ENCODE results near the gene ZNF225.
A peak's percentile ranks its signal among the peaks of the same experiment; 100 is the strongest.

- TF ChIP-seq CTCF (IDR thresholded peaks at IDR 0.05 in 4 of 5, conservative IDR thresholded peaks at IDR 0.05 in 1 of 5) (no peak), POLR2A (IDR thresholded peaks at IDR 0.05) (peak in 1 of 2 donors; percentile 42)
These were observed 28.2 kb downstream of the ZNF225 start, which contains the start of gene ZNF234 for GRCh38 chr19:44141191-44142058.

Measured in gastrocnemius medialis (tissue), 4 donors.